Measurements from ENCODE around the gene PEX14. TPM values are rescaled to one million over a fixed set of nuclear protein-coding genes. Genes with fewer than 3 reads are reported as not detected.

The PEX14 gene
- total and polyA plus RNA-seq, 2 experiments from 2014 or later, result 10.0 to 20.9 TPM

DNA sequence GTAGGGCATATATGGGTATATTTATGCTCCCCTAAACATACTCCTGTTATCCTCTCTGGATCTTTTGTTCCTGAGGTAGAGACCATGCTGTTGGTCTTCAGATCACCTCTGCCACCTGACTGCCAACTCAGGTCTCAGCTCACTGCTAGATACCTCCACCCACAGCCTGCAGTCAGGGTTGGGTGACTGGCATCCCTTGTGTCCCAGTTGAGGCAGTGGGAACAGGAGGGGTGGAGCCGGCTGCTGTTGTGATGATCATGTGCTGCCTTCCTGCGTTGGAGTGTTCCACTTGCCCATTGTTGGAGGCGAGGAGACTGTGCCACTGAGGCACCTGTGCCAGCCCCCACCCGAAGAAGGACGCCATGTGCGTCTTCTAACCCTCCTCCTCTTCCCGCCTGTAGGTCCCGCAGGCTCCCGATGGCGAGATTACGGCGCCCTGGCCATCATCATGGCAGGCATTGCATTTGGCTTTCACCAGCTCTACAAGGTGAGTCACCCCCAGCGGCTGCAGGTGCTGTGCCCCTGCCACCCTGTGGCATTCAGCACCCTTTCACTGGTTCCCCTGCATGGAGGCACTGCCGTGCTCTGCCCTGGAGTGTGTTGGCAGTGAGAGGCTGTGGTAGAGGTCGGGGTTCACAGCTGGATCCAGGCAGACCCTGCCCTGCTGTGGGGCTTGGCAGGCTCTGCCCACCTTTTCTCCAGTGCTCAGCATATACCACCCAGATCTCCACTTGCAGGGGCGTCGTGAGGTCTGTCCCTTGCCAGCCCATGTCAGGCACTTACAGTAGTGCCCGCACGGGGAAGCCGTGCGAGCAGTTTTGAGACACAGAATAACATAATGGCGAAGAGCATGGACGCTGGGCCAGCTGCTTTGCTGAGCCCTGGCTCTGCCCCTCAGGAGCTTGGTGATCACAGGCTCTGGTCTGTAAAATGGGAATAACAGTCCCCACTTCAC is 143.5 kb downstream of the PEX14 start:
- no peaks in the 10 kb centered on the region for H3K27me3 ChIP-seq

DNA sequence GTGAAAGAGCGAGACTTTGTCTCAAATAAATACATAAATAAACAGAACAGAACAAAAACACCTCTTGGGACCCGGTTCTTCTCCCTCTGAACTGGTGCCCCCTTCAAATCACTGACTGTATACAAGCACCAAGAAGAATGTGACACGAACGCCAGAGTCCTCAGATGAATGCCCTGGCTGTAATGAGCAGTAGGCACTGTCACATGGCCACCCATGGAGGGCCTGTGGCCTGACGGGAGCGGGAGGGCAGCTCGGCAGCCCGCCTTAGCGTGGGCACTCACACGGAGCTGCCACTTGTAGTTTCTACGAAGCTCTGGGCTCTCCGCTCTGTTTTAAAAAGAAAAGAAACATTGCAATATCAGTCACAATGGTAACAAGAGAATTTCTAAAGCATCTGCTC is 146.0 kb downstream of the PEX14 start:
- no peaks in the 10 kb centered on the region for H3K9me2 ChIP-seq (replicated peaks; ENCODE audit: insufficient read depth)
- 98% methylated on average over 12 of the region's 12 CpGs for WGBS (ENCODE audit: low lambda C conversion rate, missing lambda C conversion rate)
- H3K79me2 ChIP-seq, result no peaks in the 10 kb centered on the region
- H3K27me3 ChIP-seq, result no peaks in the 10 kb centered on the region
- no peaks in the 10 kb centered on the region for H4K20me1 ChIP-seq (ENCODE audit: insufficient read depth, poor library complexity, severe bottlenecking)
- H3K4me2 ChIP-seq, result no peak overlapping the region
- no peaks in the 10 kb centered on the region for H3K36me3 ChIP-seq (replicated peaks; ENCODE audit: insufficient read depth, low read depth)
- peaks cover 2% of the 10 kb centered on the region for H3K4me1 ChIP-seq (ENCODE audit: insufficient read depth)
- H2AFZ ChIP-seq, result no peak overlapping the region
- H3K27ac ChIP-seq, result no peak overlapping the region
- no peak for DNase-seq (ENCODE audit: low spot score)
- TF ChIP-seq EZH2 (IDR thresholded peaks at IDR 0.05; ENCODE audit: borderline replicate concordance), result no peak
- no peak for TF ChIP-seq EZH2phosphoT487 (IDR thresholded peaks at IDR 0.05; ENCODE audit: low read depth, severe bottlenecking, unreplicated experiment)
- H3K4me3 ChIP-seq, result no peak overlapping the region
- H3K9me3 ChIP-seq (ENCODE audit: low read depth), result no peaks in the 10 kb centered on the region

More for the DNA sequence above, 143.5 kb downstream of the PEX14 start:
- H4K20me1 ChIP-seq (ENCODE audit: insufficient read depth, poor library complexity, severe bottlenecking), result no peaks in the 10 kb centered on the region
- no peaks in the 10 kb centered on the region for H3K79me2 ChIP-seq
- no peak for DNase-seq (ENCODE audit: low spot score)
- no peaks in the 10 kb centered on the region for H3K36me3 ChIP-seq (replicated peaks; ENCODE audit: insufficient read depth, low read depth)
- no peaks in the 10 kb centered on the region for H3K9me2 ChIP-seq (replicated peaks; ENCODE audit: insufficient read depth)
- H3K27ac ChIP-seq, result no peak overlapping the region
- H3K4me1 ChIP-seq (ENCODE audit: insufficient read depth), result no peaks in the 10 kb centered on the region
- no peak overlapping the region for H2AFZ ChIP-seq
- H3K4me2 ChIP-seq, result no peak overlapping the region
- no peak overlapping the region for H3K4me3 ChIP-seq
- WGBS (ENCODE audit: low lambda C conversion rate, missing lambda C conversion rate), result 97% methylated on average over 23 of the region's 23 CpGs
- H3K9me3 ChIP-seq (ENCODE audit: low read depth), result no peaks in the 10 kb centered on the region
- TF ChIP-seq, protein P1, sequence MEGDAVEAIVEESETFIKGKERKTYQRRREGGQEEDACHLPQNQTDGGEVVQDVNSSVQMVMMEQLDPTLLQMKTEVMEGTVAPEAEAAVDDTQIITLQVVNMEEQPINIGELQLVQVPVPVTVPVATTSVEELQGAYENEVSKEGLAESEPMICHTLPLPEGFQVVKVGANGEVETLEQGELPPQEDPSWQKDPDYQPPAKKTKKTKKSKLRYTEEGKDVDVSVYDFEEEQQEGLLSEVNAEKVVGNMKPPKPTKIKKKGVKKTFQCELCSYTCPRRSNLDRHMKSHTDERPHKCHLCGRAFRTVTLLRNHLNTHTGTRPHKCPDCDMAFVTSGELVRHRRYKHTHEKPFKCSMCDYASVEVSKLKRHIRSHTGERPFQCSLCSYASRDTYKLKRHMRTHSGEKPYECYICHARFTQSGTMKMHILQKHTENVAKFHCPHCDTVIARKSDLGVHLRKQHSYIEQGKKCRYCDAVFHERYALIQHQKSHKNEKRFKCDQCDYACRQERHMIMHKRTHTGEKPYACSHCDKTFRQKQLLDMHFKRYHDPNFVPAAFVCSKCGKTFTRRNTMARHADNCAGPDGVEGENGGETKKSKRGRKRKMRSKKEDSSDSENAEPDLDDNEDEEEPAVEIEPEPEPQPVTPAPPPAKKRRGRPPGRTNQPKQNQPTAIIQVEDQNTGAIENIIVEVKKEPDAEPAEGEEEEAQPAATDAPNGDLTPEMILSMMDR (IDR thresholded peaks at IDR 0.05; ENCODE audit: poor library complexity), result no peak

DNA sequence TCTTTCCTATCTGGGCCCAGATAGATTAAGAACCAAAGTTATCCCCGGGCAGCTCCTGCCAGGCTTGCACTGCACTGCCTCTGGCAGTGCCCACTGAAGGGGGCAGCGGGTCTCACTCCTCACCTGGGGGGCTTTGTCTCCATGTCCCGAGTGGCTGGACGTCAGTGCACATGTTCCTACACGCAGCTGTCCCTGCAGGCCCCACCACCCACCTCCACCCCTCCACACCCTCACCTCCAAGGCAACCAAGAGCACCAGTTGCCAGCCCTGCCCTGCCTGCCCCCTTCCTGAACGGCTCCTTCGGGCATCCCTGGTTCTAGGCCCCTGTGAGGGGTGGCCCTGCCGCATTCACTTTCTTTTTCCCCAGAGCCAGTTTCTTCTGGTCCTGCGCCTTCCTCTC is 147.2 kb downstream of the PEX14 start:
- Histone ChIP-seq H3K4me2 (no peak overlapping the region), H3K4me1 (ENCODE audit: insufficient read depth) (peaks cover 8% of the 10 kb centered on the region), H4K20me1 (ENCODE audit: insufficient read depth, poor library complexity, severe bottlenecking) (no peaks in the 10 kb centered on the region), H3K27ac (no peak overlapping the region), H3K4me3 (no peak overlapping the region), H3K79me2 (no peaks in the 10 kb centered on the region), H3K9me2 (replicated peaks; ENCODE audit: insufficient read depth) (no peaks in the 10 kb centered on the region), H3K36me3 (replicated peaks; ENCODE audit: insufficient read depth, low read depth) (no peaks in the 10 kb centered on the region), H3K9me3 (ENCODE audit: low read depth) (no peaks in the 10 kb centered on the region), H3K27me3 (no peaks in the 10 kb centered on the region), H2AFZ (no peak overlapping the region)
- 94% methylated on average over 8 of the region's 9 CpGs for WGBS (ENCODE audit: low lambda C conversion rate, missing lambda C conversion rate)
- DNase-seq (ENCODE audit: low spot score), result no peak
- no peak for TF ChIP-seq EZH2phosphoT487 (IDR thresholded peaks at IDR 0.05; ENCODE audit: low read depth, severe bottlenecking, unreplicated experiment)
- no peak for TF ChIP-seq EZH2 (IDR thresholded peaks at IDR 0.05; ENCODE audit: borderline replicate concordance)
- TF ChIP-seq, protein P1 (IDR thresholded peaks at IDR 0.05; ENCODE audit: poor library complexity), result no peak

DNA sequence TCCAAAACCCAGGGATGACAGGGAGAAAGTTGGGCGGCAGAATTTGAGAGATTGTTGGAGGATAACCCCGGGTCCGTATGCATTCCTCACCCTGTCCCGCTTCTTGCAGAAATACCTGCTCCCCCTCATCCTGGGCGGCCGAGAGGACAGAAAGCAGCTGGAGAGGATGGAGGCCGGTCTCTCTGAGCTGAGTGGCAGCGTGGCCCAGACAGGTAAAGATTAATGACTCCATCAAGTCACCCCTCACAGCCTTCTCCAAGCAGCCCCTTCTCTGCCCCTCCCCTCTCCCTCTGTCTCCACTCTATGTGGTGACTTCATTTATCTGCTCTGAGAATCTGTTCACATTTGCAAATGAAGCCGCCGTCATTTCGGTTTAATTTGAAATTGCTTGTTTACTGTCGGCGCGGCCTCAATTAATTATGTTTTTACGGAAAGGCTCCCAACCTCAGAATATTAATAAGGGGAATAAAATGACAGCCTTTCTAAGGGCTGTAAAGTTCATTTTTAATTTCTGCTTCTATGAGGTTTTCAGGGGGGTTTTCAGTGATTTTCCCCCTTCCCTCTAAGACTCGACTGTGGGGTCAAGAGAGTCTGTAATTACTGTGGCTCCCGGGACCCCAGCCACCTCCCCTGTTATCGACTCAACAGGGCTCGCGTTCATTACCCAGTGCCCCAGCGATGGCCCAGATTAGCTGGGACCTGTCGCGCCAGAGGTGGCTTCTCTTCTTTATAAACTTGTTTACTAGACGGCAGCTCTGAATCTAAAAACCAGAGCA is 148.3 kb downstream of the PEX14 start:
- TF ChIP-seq, protein P1 (IDR thresholded peaks at IDR 0.05; ENCODE audit: poor library complexity), result no peak
- TF ChIP-seq EZH2phosphoT487 (IDR thresholded peaks at IDR 0.05; ENCODE audit: low read depth, severe bottlenecking, unreplicated experiment) (no peak), EZH2 (IDR thresholded peaks at IDR 0.05; ENCODE audit: borderline replicate concordance) (no peak)
- DNase-seq (ENCODE audit: low spot score), result no peak
- Histone ChIP-seq H4K20me1 (ENCODE audit: insufficient read depth, poor library complexity, severe bottlenecking) (no peaks in the 10 kb centered on the region), H3K27ac (no peak overlapping the region), H3K4me3 (no peak overlapping the region), H3K9me2 (replicated peaks; ENCODE audit: insufficient read depth) (no peaks in the 10 kb centered on the region), H3K36me3 (replicated peaks; ENCODE audit: insufficient read depth, low read depth) (no peaks in the 10 kb centered on the region), H3K4me2 (no peak overlapping the region), H3K27me3 (no peaks in the 10 kb centered on the region), H3K9me3 (ENCODE audit: low read depth) (no peaks in the 10 kb centered on the region), H3K79me2 (no peaks in the 10 kb centered on the region), H3K4me1 (ENCODE audit: insufficient read depth) (peaks cover 8% of the 10 kb centered on the region), H2AFZ (no peak overlapping the region)
- WGBS (ENCODE audit: low lambda C conversion rate, missing lambda C conversion rate), result 92% methylated on average over 24 of the region's 24 CpGs

Measured in hepatocyte (in vitro differentiated cells).